Body of pancreas (tissue), 4 donors: ENCODE results near the gene KRTAP5-3. TPM values are rescaled to one million over a fixed set of nuclear protein-coding genes. Genes with fewer than 3 reads are reported as not detected.
"Not testable (repeated sequence)": the region's sequence is repeated elsewhere in the genome, so short reads cannot be mapped to it uniquely, and the experiment has no call there.

Experiments used
- ATAC-seq: fragments of 150-250 bp; one replicate; pipeline ENCODE4 v1.9.1; 2016
- DNase-seq, 4 donors: peaks; one replicate each; pipeline ENCODE4 v3.0.0-alpha.2; 2019
- H3K27ac ChIP-seq, 4 donors: fragments of 200-600 bp; sonication (generic); 1 replicate in 3 of 4; 2 replicates in 1 of 4; pipeline versions ENCODE4 v1.5.1 to v1.6.1; 2016 to 2019; ENCODE audit warnings: mild to moderate bottlenecking in 1 of 4, mixed read lengths in 1 of 4, moderate library complexity in 1 of 4
- H3K27me3 ChIP-seq, 2 donors: fragments of 200-600 bp; sonication (generic); one replicate each; pipeline ENCODE4 v1.6.0; 2016; ENCODE audit warnings: mild to moderate bottlenecking in 1 of 2
- H3K36me3 ChIP-seq, 2 donors: fragments of 200-600 bp; sonication (generic); replicated peaks in 1 of 2; 2 replicates each; pipeline ENCODE4 v1.5.1; 2016; ENCODE audit warnings: low read depth in 2 of 2; ENCODE audit not compliant: insufficient read depth in 1 of 2
- H3K4me1 ChIP-seq: fragments of 200-600 bp; sonication (generic); one replicate; pipeline ENCODE4 v1.6.0; 2016
- H3K4me3 ChIP-seq, 2 donors: fragments of 200-600 bp; sonication (generic); 1 replicate in 1 of 2; 2 replicates in 1 of 2; pipeline ENCODE4 v1.5.1; 2016 to 2019
- H3K9me3 ChIP-seq, 3 donors: fragments of 200-600 bp; sonication (generic); 1 replicate in 2 of 3; 2 replicates in 1 of 3; pipeline ENCODE4 v1.5.1; 2016
- POLR2A ChIP-seq, 3 donors: fragments of 450-650 bp; IDR thresholded peaks; one replicate each; pipeline ENCODE4 v1.6.1; 2016; ENCODE audit warnings: antibody characterized with exemption in 3 of 3, mild to moderate bottlenecking in 2 of 3
- whole genome bisulfite sequencing, 2 donors: methylation state at CpG; one replicate each; pipeline ENCODE4 v1.1.5; 2017; 5-methylcytosine and 5-hydroxymethylcytosine counted together
- intact Hi-C: fragments of 100-400 bp; cut with DNase I; formaldehyde crosslinking; loops from one replicate; pipeline ENCODE4 v1.15.1; 2023
- total RNA-seq, 2 donors: library from RNA; depleted of rRNA; stranded (reverse); fragments of >200 nt; gene quantifications; one replicate each; pipeline ENCODE4 v1.1.0, GENCODE V29; 2016
- TF ChIP-seq, protein P1 (sequence below), 7 experiments: fragments of 450-650 bp in 4 of 7; fragments of 200-600 bp in 3 of 7; sonication (generic) in 3 of 7; IDR thresholded peaks; one replicate each; pipeline ENCODE4 v1.5.1; 2016 to 2019; ENCODE audit warnings: antibody characterized with exemption in 7 of 7

The KRTAP5-3 gene
- total RNA-seq, 2 donors from 2014 or later = not detected

DNA sequence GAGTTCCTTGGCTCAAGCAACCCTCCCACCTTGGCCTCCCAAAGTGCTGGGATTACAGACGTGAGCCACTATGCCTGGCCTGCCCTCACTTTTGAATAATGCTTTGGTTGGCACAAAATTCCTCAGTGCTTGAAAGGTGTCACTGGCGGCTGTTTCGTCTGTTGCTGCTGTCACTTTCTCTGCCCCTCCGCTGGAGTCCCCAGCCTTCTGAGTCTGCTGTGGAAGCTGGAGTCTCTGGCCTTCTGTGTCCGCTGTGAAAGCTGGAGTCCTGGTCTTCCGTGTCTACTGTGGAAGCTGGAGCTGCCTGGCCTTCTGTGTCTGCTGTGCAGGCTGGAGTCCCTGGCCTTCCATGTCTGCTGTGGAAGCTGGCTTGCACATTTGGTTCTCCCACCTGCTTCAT lies 18.3 kb downstream of the KRTAP5-3 start:
- Histone ChIP-seq H3K4me3 (no peak overlapping the region), H3K4me1 (no peaks in the 10 kb centered on the region), H3K27ac (no peak overlapping the region), H3K9me3 (no peaks in the 10 kb centered on the region), H3K27me3 (no peaks in the 10 kb centered on the region), H3K36me3 (no peaks in the 10 kb centered on the region)
- intact Hi-C loops = no loop called here
- TF ChIP-seq, protein P1, sequence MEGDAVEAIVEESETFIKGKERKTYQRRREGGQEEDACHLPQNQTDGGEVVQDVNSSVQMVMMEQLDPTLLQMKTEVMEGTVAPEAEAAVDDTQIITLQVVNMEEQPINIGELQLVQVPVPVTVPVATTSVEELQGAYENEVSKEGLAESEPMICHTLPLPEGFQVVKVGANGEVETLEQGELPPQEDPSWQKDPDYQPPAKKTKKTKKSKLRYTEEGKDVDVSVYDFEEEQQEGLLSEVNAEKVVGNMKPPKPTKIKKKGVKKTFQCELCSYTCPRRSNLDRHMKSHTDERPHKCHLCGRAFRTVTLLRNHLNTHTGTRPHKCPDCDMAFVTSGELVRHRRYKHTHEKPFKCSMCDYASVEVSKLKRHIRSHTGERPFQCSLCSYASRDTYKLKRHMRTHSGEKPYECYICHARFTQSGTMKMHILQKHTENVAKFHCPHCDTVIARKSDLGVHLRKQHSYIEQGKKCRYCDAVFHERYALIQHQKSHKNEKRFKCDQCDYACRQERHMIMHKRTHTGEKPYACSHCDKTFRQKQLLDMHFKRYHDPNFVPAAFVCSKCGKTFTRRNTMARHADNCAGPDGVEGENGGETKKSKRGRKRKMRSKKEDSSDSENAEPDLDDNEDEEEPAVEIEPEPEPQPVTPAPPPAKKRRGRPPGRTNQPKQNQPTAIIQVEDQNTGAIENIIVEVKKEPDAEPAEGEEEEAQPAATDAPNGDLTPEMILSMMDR (IDR thresholded peaks at IDR 0.05) = no peak
- no peak for TF ChIP-seq POLR2A (IDR thresholded peaks at IDR 0.05)
- DNase-seq = no peak
- WGBS, 2 donors = 93 to 95% methylated on average over 6 of the region's 6 CpGs
- ATAC-seq = no peak

DNA sequence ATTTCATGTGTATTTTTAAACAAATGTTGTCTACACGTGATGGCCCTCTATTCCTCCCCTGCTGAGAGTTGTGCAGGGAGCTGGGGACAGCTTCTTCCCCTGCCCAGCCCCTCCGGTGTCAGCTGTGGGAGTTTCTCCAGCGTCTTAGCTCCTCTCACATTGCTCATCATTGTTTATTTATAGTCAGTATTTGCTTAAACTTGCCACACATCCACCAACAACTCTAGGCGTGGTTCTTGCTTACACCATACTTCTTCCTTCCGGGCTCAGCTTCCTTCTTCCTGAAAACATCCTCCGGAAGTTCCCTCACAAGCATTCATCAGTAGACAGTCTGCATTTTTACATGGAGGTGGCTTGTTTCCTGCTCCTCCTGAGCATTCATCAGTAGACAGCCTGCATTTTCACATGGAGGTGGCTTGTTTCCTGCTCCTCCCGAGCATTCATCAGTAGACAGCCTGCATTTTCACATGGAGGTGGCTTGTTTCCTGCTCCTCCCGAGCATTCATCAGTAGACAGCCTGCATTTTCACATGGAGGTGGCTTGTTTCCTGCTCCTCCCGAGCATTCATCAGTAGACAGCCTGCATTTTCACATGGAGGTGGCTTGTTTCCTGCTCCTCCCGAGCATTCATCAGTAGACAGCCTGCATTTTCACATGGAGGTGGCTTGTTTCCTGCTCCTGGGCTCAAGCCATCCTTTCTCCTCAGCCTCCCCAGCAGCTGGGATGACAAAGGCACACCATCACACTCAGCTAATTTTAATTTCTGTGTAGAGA lies 18.9 kb downstream of the KRTAP5-3 start:
- H3K27me3 ChIP-seq, H3K9me3 ChIP-seq, ATAC-seq, intact Hi-C loops, H3K4me3 ChIP-seq, H3K4me1 ChIP-seq, H3K27ac ChIP-seq, H3K36me3 ChIP-seq: not testable (repeated sequence)
- 49 to 59% methylated on average over 7 of the region's 10 CpGs for WGBS, 2 donors
- peak in 1 of 4 donors; percentile 4 for DNase-seq

DNA sequence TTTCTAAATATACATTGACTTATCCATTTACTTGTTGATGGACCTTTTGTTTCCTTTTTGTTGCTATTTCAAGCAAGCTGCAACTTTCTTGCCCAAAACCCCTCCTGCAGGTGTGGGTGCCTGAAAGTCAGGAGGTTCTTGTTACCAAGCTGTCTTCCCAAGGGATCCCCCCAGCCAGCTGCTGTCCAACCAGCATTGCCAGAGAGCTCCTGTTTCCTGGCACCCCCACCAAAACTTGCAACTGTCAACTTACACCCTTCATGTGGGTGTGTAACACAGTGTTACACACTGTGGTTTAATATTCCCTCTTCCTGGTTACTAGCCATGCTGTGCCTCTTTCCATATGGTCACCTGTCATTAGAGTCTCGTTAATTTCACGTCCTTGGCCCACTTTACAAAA lies 21.6 kb downstream of the KRTAP5-3 start:
- WGBS, 2 donors = 77 to 78% methylated on average over 2 of the region's 2 CpGs
- Histone ChIP-seq H3K4me3 (no peak overlapping the region), H3K4me1 (no peaks in the 10 kb centered on the region), H3K27ac (no peak overlapping the region), H3K9me3 (no peaks in the 10 kb centered on the region), H3K27me3 (no peaks in the 10 kb centered on the region), H3K36me3 (no peaks in the 10 kb centered on the region)
- intact Hi-C loops = no loop called here
- ATAC-seq (no peak), DNase-seq (no peak)
- TF ChIP-seq, protein P1 (IDR thresholded peaks at IDR 0.05) = no peak
- TF ChIP-seq POLR2A (IDR thresholded peaks at IDR 0.05) = no peak

DNA sequence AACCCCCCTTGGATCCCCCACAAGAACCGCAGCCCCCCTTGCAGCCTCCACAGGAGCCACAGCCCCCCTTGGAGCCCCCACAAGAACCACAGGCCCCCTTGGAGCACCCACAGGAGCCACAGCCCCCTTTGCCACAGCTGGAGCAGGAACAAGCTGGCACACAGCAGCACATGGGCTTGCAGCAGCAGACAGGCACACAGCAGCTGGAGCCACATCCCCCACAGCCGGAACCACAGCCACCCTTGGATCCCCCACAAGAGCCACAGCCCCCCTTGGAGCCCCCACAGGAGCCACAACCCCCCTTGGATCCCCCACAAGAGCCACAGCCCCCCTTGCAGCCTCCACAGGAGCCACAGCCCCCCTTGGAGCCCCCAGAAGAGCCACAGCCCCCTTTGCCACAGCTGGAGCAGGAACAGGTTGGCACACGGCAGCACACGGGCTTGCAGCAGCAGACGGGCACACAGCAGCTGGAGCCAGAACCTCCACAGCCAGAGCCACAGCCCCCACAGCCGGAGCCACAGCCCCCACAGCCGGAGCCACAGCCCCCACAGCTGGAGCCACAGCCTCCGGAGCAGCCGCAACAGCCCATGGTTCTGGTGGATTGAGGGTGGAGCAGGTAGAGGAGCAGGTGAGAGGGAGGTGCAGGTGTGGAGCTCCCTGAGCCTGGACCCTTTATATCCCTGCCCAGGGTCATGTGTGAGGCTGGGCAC lies 23.4 kb downstream of the KRTAP5-3 start, which contains the start of gene KRTAP5-1:
TSS of gene KRTAP5-1 (minus strand) at position 623 of the 710 bp plus-strand sequence. CDS start at position 589, 34 bp downstream.
- H3K4me3 ChIP-seq, H3K4me1 ChIP-seq, intact Hi-C loops, H3K9me3 ChIP-seq, H3K27me3 ChIP-seq, ATAC-seq, H3K27ac ChIP-seq, DNase-seq, H3K36me3 ChIP-seq: not testable (repeated sequence)
- WGBS, 2 donors = 66% methylated on average over 5 of the region's 9 CpGs; no CpG with 5 or more reads in 1 of the 2 donors

DNA sequence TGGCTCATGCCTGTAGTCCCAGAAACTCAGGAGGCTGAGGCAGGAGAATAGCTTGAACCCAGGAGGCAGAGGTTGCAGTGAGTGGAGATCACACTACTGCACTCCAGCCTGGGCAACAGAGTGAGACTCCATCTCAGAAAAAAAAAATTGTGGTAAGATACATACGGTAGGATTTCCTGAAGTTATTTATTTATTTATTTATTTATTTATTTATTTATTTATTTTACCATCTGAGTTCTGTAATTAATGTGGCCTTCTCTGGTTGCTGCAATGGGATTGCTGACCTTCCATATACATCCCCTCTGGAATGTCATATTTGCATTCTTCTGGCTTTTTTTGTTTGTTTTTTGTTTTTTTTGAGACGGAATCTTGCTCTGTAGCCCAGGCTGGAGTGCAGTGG lies 25.4 kb downstream of the KRTAP5-3 start:
- DNase-seq, intact Hi-C loops, H3K4me1 ChIP-seq, ATAC-seq, H3K36me3 ChIP-seq, H3K27me3 ChIP-seq, H3K27ac ChIP-seq, H3K4me3 ChIP-seq, H3K9me3 ChIP-seq: not testable (repeated sequence)
- WGBS, 2 donors = 70 to 80% methylated on average over 2 of the region's 2 CpGs

DNA sequence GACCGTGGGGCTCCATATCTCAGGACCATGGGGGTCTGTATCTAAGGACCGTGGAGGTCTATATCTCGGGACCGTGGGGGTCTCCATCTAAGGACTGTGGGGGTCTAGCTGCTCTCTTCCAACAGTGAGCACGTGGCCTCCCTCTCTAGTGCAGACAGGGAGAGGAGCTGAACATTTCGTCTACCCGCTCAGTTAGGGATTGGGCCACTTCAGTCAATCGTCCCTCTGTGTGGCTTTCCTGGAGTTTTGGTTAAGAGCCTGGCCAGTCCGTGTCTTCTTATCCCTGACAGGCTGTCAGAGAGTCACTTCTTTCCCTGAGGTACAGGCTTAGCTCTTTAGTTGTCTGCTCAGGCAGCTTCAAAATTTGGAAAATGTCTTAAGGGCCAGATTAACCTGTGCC lies 26.3 kb downstream of the KRTAP5-3 start:
- H3K27ac ChIP-seq = no peak overlapping the region
- ATAC-seq = no peak
- H3K9me3 ChIP-seq = no peaks in the 10 kb centered on the region
- TF ChIP-seq, protein P1 (IDR thresholded peaks at IDR 0.05) = no peak
- no peak for TF ChIP-seq POLR2A (IDR thresholded peaks at IDR 0.05)
- no peak overlapping the region for H3K4me3 ChIP-seq
- H3K36me3 ChIP-seq = no peaks in the 10 kb centered on the region
- no peaks in the 10 kb centered on the region for H3K4me1 ChIP-seq
- intact Hi-C loops = no loop called here
- no peaks in the 10 kb centered on the region for H3K27me3 ChIP-seq
- WGBS, 2 donors = 79 to 90% methylated on average over 7 to 9 of the region's 9 CpGs
- DNase-seq = no peak
